ENCODE results near the gene TUBA8.
"Not testable (repeated sequence)": the region's sequence is repeated elsewhere in the genome, so short reads cannot be mapped to it uniquely, and the experiment has no call there.

The TUBA8 gene

DNA sequence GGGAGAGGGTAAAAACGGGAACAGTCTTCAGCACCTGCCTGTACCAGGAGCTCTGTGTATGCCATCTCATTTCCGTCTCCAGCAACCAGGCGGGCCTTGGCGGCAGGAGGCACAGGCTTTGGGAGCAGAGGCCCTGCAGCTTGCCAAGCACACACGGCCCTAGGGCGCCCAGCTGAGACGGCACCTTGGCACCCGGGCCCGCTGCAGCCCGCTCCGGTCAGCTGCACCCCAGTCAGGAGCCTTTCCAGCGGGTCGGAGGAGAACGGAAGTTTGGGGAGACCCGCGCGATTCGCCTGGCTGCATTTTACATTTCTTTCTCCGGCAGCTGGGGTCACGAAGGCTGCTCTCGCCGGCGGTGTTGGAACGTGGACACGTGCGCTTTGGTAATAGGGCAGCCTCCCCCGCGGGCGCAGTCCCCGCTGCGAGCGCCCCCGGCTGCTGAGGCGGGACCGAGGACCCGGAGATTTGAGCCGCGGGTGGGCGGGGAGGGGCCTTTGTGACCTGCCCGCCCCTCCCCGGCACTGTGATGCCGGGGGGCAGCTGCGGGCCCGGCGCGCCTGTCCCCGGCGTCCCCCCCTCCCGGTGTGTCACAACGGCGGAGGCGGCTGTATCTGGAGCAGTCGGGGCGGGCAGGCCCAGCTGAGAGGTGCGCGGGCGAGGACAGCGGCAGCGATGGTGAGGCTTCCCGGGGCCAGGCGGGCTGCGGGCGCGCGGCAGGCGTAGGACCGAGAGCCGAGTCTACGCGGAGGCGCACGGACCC, at the start of gene TUBA8:
Gene TUBA8 (plus strand): TSS at position 616 of the 760 bp plus-strand sequence. CDS start 57 bp downstream, at position 673.
- DNase-seq (ENCODE audit: low read depth) = peak; percentile 14

DNA sequence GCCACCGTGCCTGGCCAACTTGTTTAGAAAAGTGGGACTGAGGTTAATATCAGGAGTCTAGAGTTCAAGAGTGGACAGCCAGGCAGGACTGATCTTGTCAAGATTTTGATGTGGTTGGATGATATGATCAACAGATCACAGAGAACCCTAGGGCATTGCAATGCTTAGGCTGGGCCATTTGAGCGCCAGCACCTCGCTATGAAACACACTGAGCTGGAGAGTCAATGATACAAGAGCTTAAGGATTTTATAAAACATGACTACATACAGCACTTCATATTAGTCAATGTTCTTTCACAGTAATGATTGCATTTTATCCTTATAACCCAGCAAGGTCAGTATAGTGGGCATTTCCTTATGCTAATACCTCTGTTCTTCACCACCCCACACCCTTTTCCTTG, 48.2 kb upstream of the TUBA8 start:
- no peak for DNase-seq (ENCODE audit: low read depth)

- DNase-seq (ENCODE audit: low read depth) = no peak
Observed at GRCh38 chr22:18063306-18063705, 47.3 kb upstream of the TUBA8 start.

DNA sequence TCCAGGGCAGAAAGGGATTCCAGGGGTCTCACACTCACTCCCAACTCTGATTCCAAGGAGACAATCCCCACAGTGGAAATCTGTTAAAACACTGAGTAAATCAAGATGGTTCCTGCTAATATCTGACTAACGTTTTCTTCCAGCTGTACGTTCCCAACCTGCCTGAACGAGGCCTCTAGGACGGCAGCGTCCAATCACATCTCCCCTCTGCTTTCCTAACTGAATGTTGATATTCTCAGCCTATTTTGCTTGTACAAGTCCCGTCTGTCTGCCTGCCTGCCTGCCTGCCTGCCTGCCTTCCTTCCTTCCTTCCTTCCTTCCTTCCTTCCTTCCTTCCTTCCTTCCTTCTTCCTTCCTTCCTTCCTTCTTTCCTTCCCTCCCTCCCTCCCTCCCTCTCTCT, 46.9 kb upstream of the TUBA8 start:
- DNase-seq (ENCODE audit: low read depth) = not testable (repeated sequence)

DNA sequence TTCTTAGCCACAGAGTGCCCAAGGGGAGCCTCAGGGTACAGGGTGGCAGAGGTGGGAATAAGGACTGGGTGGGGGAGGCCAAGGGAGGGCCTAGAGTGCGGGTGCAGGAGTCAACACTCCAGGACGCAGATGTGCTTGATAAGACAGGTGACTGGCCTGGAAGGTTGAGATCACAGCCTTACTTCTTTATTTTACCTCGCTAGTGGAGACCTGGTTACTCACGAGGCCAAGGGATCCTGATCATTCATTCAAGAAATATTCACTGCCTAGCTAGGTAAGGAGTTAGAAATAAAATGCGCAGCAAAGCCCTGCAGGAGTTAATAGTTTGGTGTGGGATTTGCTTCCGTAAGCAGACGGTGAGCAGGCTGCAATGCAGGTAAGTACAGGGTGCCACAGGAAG, 46.0 kb upstream of the TUBA8 start:
- no peak for DNase-seq (ENCODE audit: low read depth)

DNA sequence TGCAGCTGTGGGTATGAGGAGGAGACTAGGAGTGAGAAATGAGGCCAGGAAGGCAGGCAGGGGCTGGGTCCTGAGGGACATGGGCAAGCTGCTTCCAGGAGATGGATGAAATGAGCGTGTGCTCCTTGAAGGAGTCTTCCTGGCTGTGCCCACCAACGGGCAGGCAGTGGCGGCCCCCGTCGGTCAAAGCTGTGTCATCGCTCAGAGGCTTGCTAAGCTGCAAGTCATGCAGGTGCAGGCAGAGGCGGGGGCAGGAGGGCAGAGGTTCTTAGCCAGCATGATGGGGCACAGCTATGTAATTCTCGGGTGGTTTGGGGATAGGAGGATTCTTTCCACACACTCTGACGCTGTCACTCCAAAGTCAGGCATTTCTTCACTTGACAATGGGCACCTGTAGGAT, 45.4 kb upstream of the TUBA8 start:
- no peak for DNase-seq (ENCODE audit: low read depth)

GRCh38 chr22:18066181-18066859, 44.3 kb upstream of the TUBA8 start:
- no peak for DNase-seq (ENCODE audit: low read depth)

GRCh38 chr22:18067121-18067520, 43.5 kb upstream of the TUBA8 start:
- DNase-seq (ENCODE audit: low read depth) = no peak

- DNase-seq (ENCODE audit: low read depth) = no peak
Observed at GRCh38 chr22:18067548-18068341, 42.9 kb upstream of the TUBA8 start.

GRCh38 chr22:18068381-18068988, 42.1 kb upstream of the TUBA8 start:
- no peak for DNase-seq (ENCODE audit: low read depth)

GRCh38 chr22:18069041-18069440, 41.6 kb upstream of the TUBA8 start:
- no peak for DNase-seq (ENCODE audit: low read depth)

- no peak for DNase-seq (ENCODE audit: low read depth)
Observed at GRCh38 chr22:18070041-18070440, 40.6 kb upstream of the TUBA8 start.

DNA sequence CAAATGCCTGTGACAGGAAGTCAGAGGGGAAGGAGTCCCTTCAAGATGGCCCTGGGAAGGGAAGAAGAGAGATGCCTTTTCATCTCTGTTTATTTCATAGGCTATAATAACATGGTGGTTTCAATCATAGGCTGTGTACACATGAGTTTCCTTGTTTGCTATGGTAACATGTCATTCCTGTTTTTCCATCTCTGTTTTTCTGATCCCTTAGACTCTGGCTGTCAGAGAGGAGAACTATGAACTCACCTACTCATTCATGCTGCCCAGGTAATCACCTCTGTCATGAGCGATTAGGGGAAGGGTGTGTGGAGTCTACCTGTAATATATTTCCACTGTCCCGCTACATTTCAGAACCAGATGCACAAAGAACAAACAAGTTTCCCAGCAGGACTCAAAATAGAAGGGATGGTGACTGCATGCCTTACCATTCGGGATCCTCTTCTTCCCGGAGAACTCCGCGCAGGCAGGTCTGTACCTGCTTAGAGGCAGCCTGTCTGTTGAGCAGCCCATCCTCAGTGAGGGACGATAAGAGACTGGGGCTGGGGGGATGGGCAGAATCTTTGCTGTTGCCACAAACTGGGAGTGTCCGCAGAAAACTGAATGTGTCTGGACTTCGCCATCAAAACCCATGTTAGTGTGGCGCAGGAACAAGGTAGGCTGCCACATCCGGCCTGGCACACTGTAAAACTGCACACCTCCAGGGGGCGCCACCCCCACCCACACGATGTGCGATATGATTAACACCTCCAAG, 39.9 kb upstream of the TUBA8 start:
- no peak for DNase-seq (ENCODE audit: low read depth)

DNA sequence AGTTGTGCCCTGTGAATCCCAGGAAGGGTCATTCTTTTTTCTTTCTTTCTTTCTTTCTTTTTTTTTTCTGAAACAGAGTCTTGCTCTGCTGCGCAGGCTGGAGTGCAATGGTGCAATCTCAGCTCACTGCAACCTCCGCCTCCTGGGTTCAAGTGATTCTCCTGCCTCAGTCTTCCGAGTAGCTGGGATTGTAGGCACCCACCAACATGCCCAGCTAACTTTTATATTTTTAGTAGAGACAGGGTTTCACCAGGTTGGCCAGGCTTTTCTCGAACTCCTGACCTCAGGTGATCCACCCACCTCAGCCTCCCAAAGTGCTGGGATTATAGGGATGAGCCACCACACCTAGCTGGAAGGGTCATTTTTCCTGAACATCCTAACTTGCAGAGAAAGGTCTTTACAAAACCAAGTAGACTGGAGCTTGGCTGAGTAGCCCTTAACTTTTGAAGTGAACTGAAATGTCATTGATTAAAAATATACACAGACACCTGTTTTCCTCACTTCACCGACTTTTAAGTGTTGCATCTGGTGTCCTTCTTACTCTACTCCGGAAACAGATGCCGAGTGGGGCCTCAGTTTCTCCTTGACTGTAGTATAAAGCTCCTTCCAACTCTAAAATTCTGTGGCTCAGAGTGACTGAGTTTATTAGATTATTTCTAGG, 39.2 kb upstream of the TUBA8 start:
- not testable (repeated sequence) for DNase-seq (ENCODE audit: low read depth)

- DNase-seq (ENCODE audit: low read depth) = no peak
Observed at GRCh38 chr22:18071968-18072310, 38.7 kb upstream of the TUBA8 start.

DNA sequence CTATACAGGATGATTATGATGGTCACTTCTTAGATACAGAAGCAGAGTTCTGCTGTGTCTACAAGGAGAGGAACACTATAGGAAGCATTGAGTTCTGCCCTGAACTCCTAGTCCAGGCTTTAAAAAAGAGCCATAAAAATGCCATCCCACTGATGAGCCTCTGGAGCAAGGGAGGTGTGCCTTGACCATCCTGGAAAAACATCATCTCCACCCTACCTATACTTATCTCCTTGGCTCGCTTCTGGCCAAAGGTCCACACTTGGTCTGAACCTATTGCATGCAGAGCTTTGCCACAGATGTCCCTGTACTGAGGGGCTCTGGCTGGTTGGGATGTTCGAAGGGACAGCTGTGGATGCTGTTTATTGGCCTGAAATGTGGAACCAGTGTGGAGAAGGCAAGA, 37.1 kb upstream of the TUBA8 start:
- DNase-seq (ENCODE audit: low read depth) = no peak

DNA sequence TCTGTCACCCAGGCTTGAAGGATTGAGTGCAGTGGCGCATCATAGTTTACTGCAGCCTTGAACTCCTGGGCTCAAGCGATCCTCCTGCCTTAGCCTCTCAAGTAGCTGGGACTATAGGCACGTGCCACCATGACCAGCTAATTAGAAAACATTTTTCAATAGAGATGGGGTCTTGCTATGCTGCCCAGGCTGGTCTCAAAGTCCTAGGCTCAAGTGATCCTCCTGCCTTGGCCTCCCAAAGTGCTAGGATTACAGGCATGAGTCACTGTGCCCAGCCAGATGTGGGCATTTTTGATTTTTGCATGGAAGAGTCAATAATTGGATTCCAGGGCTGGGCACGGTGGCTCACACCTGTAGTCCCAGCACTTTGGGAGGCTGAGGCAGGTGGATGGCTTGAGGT, 36.7 kb upstream of the TUBA8 start:
- DNase-seq (ENCODE audit: low read depth) = not testable (repeated sequence)

- no peak for DNase-seq (ENCODE audit: low read depth)
Observed at GRCh38 chr22:18075101-18075719, 35.4 kb upstream of the TUBA8 start.

GRCh38 chr22:18075720-18076497, 34.7 kb upstream of the TUBA8 start:
- DNase-seq (ENCODE audit: low read depth) = peak; percentile 13

GRCh38 chr22:18077087-18077638, 33.4 kb upstream of the TUBA8 start:
- no peak for DNase-seq (ENCODE audit: low read depth)

Data from activated gamma-delta T cell treated with anti-CD3 and anti-CD28 coated beads, Interleukin-2, amount 50 U/mL, for 16 hours (primary cell).